Activated naive CD4-positive, alpha-beta T cell treated with anti-CD3 and anti-CD28 coated beads, Interleukin-2, amount 50 U/mL, for 24 hours (primary cell): ENCODE measurements around the gene ZMYND19.
"Not testable (repeated sequence)": the region's sequence is repeated elsewhere in the genome, so short reads cannot be mapped to it uniquely, and the experiment has no call there.

Experiments used
- H3K27ac Mint-ChIP-seq: one replicate; pipeline ENCODE4 v1.8.0; 2021; ENCODE audit warnings: mild to moderate bottlenecking, mixed read lengths
- H3K27me3 Mint-ChIP-seq: one replicate; pipeline ENCODE4 v1.8.0; 2021; ENCODE audit warnings: mixed read lengths
- H3K36me3 Mint-ChIP-seq: one replicate; pipeline ENCODE4 v1.8.0; 2021; ENCODE audit warnings: mixed read lengths
- H3K4me1 Mint-ChIP-seq: one replicate; pipeline ENCODE4 v1.8.0; 2021; ENCODE audit warnings: mixed read lengths
- H3K4me3 Mint-ChIP-seq: one replicate; pipeline ENCODE4 v1.8.0; 2021; ENCODE audit warnings: mild to moderate bottlenecking, mixed read lengths
- H3K9me3 Mint-ChIP-seq: one replicate; pipeline ENCODE4 v1.8.0; 2021; ENCODE audit warnings: mixed read lengths

Gene ZMYND19

DNA sequence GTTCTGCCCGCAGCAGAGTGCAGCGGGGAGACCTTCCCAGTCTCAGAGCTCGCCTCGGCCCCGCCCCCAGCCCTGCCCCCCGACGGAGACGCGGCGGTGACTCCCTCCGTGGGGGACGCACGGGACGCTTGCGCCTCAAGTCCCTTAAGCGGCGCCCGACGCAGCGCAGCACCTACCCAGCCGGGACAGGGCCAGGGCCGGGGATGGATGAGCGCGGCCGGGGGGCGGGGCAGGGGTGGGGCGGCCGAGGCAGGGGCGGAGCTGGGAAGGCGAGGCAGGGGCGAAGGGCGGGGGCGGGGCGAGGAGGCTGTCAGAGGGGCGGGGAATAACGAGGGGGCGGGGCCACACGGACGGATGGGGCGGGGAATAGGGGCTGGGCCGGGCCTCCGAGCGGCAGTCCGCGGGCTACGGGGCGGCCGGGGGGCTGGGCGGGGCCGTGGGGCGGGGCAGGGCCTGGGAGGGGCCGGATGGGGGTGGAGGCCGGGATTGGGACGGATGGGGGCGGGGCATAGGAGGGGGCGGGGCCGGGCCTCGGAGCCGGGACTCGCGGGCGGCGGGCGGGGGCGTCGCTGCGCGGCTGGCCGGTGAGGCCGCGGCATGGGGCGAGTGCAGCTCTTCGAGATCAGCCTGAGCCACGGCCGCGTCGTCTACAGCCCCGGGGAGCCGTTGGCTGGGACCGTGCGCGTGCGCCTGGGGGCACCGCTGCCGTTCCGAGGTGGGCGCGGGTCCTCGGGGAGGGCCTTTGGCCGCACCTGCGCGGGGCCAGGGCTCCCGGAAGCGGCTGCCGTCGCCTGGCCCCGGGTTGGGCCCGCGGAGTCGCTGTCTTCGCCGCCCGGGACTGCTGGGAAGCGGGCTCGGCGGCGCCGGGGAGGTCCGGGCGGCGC lies 15.1 kb upstream of the ZMYND19 start, which contains the start of gene ARRDC1:
ARRDC1 (plus strand) TSS at position 566 of the 884 bp plus-strand sequence; CDS start at position 598, 32 bp downstream.
- peaks cover 20% of the 10 kb centered on the region for H3K4me1 Mint-ChIP-seq
- H3K4me3 Mint-ChIP-seq, result peak within 1 kb of the TSS; percentile 82
- H3K9me3 Mint-ChIP-seq, result no peaks in the 10 kb centered on the region
- no peaks in the 10 kb centered on the region for H3K36me3 Mint-ChIP-seq
- H3K27ac Mint-ChIP-seq, result no peak within 1 kb of the TSS
- H3K27me3 Mint-ChIP-seq, result no peaks in the 10 kb centered on the region

DNA sequence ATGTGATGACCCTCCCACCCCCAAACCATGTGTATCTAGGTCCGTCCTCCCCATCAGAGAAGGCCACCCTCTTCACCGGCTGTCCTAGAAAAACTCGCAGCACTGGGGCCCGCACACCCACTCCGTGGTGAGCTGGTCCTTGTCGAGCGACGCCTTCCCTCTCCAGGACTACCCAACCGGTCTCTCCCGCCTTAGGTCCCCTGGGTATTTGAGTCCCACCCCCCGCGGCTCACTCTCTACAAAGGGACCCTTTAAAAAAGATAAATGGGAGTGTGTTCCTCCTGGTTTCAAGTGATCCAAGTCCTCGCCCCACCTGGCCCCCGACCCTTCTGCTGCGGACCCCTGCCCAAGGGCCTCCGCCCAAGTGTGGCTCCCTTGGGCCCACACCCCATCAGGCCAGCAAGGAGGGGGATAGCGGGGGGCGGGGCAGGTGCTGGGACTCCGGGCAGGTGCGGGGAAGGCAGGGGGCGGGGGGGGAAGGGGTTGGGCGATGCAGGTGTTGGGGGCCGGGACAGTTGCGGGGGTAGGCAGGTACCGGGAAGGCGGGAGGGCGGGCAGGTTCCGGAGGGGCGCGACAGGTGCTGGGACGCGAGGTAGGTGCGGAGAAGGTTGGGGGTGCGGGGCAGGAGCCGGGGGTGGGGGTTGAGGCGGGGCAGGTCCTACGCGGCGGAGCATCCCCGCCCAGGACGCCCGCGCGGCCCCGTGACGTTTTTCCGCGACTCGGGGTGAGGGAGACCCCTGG lies 14.2 kb upstream of the ZMYND19 start:
- Mint-ChIP-seq H3K27ac (no peak overlapping the region), H3K4me3 (peak overlapping the region; percentile 42), H3K4me1 (peaks cover 16% of the 10 kb centered on the region)

DNA sequence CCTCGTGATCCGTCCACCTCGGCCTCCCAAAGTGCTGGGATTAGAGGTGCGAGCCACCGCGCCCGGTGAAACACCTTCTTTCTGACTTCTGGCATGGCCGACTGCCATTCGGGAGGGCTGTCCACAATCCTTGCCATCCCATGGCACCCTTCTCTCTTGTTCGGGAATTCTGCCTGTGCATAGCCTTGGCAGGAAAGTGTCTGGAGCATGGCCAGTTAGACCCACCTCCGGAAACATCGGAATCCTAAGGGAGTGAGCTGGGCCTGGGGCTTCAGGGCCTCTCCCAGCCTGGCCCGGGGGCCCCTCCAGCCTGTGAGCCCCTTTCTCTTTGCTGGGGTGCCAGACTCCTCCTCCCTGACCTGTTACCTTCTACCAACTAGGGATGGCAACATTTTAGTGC lies 13.6 kb upstream of the ZMYND19 start:
- Mint-ChIP-seq H3K36me3 (no peaks in the 10 kb centered on the region), H3K4me3 (peak overlapping the region; percentile 42), H3K27ac (no peak overlapping the region), H3K27me3 (no peaks in the 10 kb centered on the region), H3K9me3 (no peaks in the 10 kb centered on the region), H3K4me1 (peaks cover 13% of the 10 kb centered on the region)

More for the DNA sequence above, 14.2 kb upstream of the ZMYND19 start:
- no peaks in the 10 kb centered on the region for H3K36me3 Mint-ChIP-seq
- H3K27me3 Mint-ChIP-seq, result no peaks in the 10 kb centered on the region
- no peaks in the 10 kb centered on the region for H3K9me3 Mint-ChIP-seq

DNA sequence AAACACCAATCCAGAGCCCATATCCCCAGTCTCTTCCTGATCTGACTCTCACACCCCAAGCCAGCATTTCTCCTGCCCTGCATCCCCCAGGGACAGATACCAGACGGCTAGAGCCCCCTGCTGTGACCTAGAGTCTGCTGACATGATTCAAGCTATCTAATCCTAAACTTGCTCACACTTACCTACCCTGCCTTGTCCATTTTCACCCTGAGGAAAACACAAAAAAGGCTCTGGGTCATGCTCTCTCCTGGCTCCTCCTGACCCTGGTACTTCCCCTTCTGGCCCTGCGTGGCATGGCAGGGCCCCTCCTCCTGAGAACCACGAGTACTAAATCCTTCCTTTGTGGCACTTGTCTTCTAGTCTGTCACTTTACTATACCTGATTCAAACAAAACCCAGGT lies 12.3 kb upstream of the ZMYND19 start:
- no peaks in the 10 kb centered on the region for H3K9me3 Mint-ChIP-seq
- H3K36me3 Mint-ChIP-seq, result no peaks in the 10 kb centered on the region
- peaks cover 17% of the 10 kb centered on the region for H3K4me1 Mint-ChIP-seq
- peak overlapping the region; percentile 48 for H3K27ac Mint-ChIP-seq
- H3K27me3 Mint-ChIP-seq, result no peaks in the 10 kb centered on the region
- no peak overlapping the region for H3K4me3 Mint-ChIP-seq

DNA sequence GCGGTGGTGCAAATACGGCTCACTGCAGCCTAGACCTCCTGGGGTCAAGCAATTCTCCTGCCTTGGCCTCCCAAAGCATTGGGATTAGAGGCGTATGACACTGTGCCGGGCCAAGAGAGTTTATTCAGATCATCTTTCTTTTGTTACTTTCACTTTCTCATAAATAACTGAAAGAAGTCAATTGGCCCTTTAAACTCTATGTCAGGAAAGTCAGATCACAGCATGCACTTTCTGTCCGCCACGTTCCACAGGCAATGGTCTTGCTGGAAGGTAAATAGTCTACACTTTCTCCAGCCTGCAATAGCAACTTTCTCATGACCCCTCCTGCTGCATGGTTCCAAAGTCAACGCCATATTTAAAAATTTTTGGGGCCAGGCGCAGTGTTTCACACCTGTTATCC lies 8.6 kb upstream of the ZMYND19 start:
- no peaks in the 10 kb centered on the region for H3K36me3 Mint-ChIP-seq
- H3K27ac Mint-ChIP-seq, result no peak overlapping the region
- H3K9me3 Mint-ChIP-seq, result no peaks in the 10 kb centered on the region
- H3K4me1 Mint-ChIP-seq, result peaks cover 5% of the 10 kb centered on the region
- no peaks in the 10 kb centered on the region for H3K27me3 Mint-ChIP-seq
- H3K4me3 Mint-ChIP-seq, result no peak overlapping the region

DNA sequence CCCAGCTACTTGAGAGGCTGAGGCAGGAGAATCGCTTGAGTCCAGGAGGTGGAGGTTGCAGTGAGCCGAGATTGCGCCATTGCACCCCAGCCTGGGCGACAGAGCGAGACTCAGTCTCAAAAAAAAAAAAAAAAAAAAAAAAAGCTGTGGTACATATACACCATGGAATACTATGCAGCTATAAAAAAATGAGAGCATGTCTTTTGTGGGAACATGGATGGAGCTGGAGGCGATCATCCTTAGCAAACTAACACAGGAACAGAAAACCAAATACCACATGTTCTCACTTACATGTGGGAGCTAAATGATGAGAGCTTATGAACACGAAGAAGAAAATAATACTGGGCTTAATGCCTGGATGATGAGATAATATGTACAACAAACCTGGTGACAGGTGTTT lies 6.3 kb upstream of the ZMYND19 start:
- not testable (repeated sequence) for H3K27me3 Mint-ChIP-seq, H3K4me1 Mint-ChIP-seq, H3K27ac Mint-ChIP-seq, H3K9me3 Mint-ChIP-seq, H3K36me3 Mint-ChIP-seq, H3K4me3 Mint-ChIP-seq

DNA sequence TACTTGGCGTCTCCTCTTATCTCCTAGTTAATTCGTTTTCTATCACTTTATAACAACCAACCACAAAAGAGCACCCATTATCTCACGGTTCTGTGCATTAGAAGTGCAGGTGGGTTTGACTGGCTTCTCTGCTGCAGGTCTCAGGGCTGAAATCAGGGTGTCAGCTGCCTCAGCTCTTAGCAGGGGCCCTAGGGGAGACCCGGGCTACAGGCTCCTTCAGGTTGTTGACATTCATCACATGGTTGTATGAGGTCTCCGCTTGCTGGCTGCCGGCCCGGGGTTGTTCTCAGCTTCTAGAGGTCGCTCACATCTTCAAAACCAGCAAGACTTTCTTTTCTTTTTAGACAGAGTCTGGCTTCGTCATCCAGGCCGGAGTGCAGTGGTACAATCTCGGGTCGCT lies 2.9 kb upstream of the ZMYND19 start:
- H3K4me1 Mint-ChIP-seq, result peaks cover 5% of the 10 kb centered on the region
- no peak overlapping the region for H3K27ac Mint-ChIP-seq
- no peaks in the 10 kb centered on the region for H3K27me3 Mint-ChIP-seq
- peaks cover 1% of the 10 kb centered on the region for H3K36me3 Mint-ChIP-seq
- no peaks in the 10 kb centered on the region for H3K9me3 Mint-ChIP-seq
- H3K4me3 Mint-ChIP-seq, result peak overlapping the region; percentile 55

DNA sequence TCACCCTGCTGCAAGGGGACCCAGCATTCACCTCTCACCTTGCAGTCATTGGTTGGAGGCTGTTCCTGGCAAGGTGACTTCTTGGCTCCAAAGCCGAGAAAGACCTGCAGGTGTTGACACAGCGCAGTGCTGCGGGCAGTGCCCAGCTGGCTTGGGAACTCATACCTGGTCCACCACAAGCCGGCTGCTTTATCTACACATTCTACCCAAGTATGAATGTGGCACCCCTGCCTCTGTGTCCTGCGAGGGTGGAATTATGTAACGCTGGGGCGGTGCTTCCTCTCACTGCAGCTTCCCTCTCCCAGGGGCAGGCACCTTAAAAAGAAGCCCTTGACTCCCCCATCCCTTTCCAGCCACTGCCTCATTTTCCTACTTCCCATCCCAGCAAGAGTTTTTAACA lies 2.5 kb upstream of the ZMYND19 start:
- H3K9me3 Mint-ChIP-seq, result no peaks in the 10 kb centered on the region
- peaks cover 4% of the 10 kb centered on the region for H3K36me3 Mint-ChIP-seq
- H3K4me3 Mint-ChIP-seq, result peak overlapping the region; percentile 55
- no peaks in the 10 kb centered on the region for H3K27me3 Mint-ChIP-seq
- peaks cover 8% of the 10 kb centered on the region for H3K4me1 Mint-ChIP-seq
- no peak overlapping the region for H3K27ac Mint-ChIP-seq

DNA sequence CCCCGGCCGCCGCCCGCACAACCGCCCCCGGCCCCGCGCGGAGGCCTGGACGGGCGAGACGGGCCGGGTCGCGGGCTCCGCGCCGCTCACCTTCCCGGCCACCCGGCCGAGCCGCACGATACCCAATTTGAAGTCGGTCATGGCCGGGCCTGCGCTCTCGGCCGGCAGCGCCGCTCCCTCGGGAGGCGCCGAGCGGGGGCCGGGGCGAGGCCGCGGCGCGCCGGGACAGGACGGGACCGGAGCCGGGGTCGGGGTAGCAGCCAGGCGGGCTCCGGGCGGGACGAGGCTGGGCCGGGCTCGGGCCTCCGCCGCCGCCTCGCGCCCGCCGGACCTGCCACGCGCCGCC lies 216 bp downstream of the ZMYND19 start:
- no peaks in the 10 kb centered on the region for H3K27me3 Mint-ChIP-seq
- H3K4me1 Mint-ChIP-seq, result peaks cover 10% of the 10 kb centered on the region
- no peak overlapping the region for H3K27ac Mint-ChIP-seq
- H3K4me3 Mint-ChIP-seq, result no peak overlapping the region
- H3K36me3 Mint-ChIP-seq, result peaks cover 10% of the 10 kb centered on the region
- no peaks in the 10 kb centered on the region for H3K9me3 Mint-ChIP-seq

DNA sequence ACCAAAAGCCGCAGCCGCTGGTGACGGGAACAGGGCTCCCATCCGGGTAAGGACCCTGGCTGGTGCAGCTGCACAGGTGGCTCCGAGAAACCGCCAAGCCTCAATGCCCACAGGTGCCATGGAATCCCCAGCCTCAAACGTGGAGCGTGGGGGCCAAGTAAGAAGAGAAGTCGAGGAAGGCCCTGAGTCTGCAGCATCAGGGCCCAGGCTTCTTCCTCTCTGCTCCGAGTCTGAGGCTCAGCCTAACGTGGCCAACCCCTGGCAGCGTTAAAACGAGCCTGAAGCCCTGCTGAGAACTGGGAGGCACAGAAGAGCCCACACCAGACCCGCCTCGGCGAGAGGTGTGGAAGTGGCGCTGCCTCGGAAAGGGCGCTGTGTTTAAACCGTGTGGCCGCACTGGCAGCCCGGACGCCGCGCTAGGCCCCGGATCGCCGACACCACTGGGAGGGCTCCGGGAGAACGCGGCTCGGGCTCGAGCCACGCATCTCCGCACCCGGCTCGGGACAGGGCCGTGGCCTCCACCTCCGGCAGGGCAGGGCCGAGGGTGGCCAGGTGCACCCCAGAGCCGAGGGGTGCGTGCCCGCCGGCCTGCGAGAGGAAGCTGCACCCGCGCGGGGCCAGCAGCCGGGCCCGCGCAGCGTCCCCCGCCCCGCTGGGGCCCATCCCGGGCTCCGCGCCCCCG lies 730 bp downstream of the ZMYND19 start:
- Mint-ChIP-seq H3K27me3 (no peaks in the 10 kb centered on the region), H3K4me1 (peaks cover 10% of the 10 kb centered on the region), H3K36me3 (peaks cover 10% of the 10 kb centered on the region), H3K9me3 (no peaks in the 10 kb centered on the region), H3K27ac (peak overlapping the region; percentile 62), H3K4me3 (peak overlapping the region; percentile 89)

DNA sequence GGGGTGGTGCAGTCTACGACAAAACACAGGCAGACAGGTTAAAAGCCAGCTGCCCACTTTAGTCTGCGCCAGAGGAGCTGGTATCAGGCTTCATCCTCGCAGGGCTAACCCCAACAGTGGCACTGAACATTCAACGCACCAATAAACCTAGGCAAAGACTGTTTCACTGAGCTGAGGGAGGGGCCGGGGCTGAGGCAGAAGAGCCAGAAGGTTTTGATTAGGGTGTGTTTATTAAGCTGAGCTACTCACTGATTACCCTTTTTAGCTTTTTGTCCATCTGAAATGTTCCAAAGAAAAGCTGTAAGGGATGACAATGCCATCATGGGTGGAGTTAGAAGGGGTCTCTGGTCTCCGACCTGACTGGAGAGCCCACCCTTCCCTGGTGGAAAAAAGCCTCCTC lies 1.4 kb downstream of the ZMYND19 start:
- peak overlapping the region; percentile 89 for H3K4me3 Mint-ChIP-seq
- H3K27me3 Mint-ChIP-seq, result no peaks in the 10 kb centered on the region
- H3K4me1 Mint-ChIP-seq, result peaks cover 10% of the 10 kb centered on the region
- peaks cover 10% of the 10 kb centered on the region for H3K36me3 Mint-ChIP-seq
- H3K9me3 Mint-ChIP-seq, result no peaks in the 10 kb centered on the region
- no peak overlapping the region for H3K27ac Mint-ChIP-seq

DNA sequence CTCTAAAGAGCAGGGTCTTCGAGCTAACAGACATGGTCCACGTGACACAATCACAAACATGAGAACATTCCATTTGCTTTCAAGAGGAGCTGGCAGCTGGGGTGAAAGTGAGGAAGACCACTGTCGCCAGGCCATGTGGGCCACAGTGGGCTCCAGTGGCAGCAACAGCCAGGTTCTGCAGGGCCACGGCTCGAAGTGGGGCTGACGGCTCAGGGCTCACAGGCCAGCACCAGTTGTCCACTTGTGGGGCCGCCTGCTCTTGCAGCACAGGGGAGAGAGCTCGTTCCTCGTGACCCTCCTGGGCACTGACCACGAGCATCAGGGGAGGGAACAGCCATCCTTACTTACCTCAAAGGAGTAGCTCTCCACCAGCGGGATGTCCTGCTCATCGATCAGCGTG lies 2.0 kb downstream of the ZMYND19 start:
- no peaks in the 10 kb centered on the region for H3K9me3 Mint-ChIP-seq
- H3K4me3 Mint-ChIP-seq, result peak overlapping the region; percentile 89
- peaks cover 10% of the 10 kb centered on the region for H3K4me1 Mint-ChIP-seq
- no peak overlapping the region for H3K27ac Mint-ChIP-seq
- peaks cover 10% of the 10 kb centered on the region for H3K36me3 Mint-ChIP-seq
- no peaks in the 10 kb centered on the region for H3K27me3 Mint-ChIP-seq

DNA sequence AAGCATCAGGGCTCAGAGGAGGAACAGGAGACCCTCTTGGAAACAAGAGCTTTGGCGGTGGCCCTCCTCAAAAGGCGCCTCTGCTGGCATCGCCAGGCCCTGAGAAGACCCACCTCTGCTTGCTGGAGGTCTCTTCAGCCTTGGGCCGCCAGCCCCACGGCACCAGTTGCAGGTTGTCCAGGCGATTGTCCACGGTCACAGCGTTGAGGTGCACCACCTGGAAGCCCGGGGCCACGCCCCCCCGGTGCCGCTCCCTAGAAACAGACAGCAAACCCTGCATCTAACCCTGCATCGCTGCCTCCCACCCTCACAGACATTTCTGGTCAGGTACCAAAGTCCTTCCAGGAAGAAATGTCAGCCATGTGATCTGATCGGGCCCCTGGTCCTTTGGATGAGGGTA lies 3.5 kb downstream of the ZMYND19 start:
- H3K4me3 Mint-ChIP-seq, result no peak overlapping the region
- H3K36me3 Mint-ChIP-seq, result peaks cover 10% of the 10 kb centered on the region
- H3K9me3 Mint-ChIP-seq, result no peaks in the 10 kb centered on the region
- H3K27ac Mint-ChIP-seq, result no peak overlapping the region
- peaks cover 10% of the 10 kb centered on the region for H3K4me1 Mint-ChIP-seq
- H3K27me3 Mint-ChIP-seq, result no peaks in the 10 kb centered on the region

DNA sequence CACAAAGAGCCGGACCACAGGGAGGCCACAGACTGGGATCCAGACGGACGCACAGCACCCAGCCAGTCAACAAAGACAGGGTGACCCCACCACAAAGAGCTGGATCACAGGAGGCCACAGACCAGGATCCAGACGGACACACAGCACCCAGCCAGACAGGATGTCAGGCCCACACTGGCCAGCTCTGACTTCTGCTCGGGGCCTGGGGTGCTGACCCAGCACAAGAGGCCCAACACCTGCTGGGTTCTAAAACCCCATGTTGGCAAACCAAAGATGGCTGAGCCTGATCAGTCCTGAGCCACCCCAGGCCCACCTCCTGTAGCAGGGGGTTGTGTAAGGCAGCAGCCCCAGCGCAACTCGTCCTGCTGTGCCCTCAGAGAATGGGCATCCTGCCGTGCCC lies 6.4 kb downstream of the ZMYND19 start:
- no peak overlapping the region for H3K4me3 Mint-ChIP-seq
- peaks cover 6% of the 10 kb centered on the region for H3K4me1 Mint-ChIP-seq
- H3K27me3 Mint-ChIP-seq, result no peaks in the 10 kb centered on the region
- H3K27ac Mint-ChIP-seq, result no peak overlapping the region
- H3K36me3 Mint-ChIP-seq, result peaks cover 8% of the 10 kb centered on the region
- H3K9me3 Mint-ChIP-seq, result no peaks in the 10 kb centered on the region

DNA sequence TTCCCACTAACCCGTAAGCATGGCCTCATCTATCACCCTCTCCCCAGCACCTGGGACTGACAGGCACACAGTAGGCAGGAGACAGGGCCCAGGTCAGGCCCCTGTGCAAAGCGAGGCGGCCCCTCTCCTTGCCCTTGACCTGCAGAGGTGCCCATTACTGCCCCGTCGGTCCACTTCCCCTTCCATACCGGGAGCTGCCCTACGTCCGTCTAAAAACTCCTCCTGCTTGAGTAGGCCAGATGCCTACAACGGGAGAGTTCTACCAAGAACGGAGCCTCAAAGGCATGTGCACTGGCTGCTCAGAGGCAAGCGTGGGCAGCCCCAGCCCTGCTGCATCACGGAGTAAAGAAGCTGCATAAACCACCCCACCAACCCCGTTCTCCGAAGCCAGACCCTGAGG lies 7.0 kb downstream of the ZMYND19 start:
- Mint-ChIP-seq H3K27ac (no peak overlapping the region), H3K4me1 (peaks cover 6% of the 10 kb centered on the region), H3K27me3 (no peaks in the 10 kb centered on the region), H3K4me3 (no peak overlapping the region), H3K36me3 (peaks cover 8% of the 10 kb centered on the region), H3K9me3 (no peaks in the 10 kb centered on the region)
